HCT116 (cell line): ENCODE results near the gene ZNF502. TPM values are rescaled to one million over a fixed set of nuclear protein-coding genes. Genes with fewer than 3 reads are reported as not detected.

Source experiments
- ATAC-seq: fragments of 200-7000 bp; cut with Tn5 transposase; 2 replicates; pipeline ENCODE4 v1.9.1; 2020; ENCODE audit warnings: mild to moderate bottlenecking, moderate library complexity
- BruUV-seq: library from RNA; stranded (reverse); fragments of 400-500 nt; replicated peaks from 2 replicates; lab custom pipeline; 2021; lab: Mats Ljungman, UMichigan
- CTCF ChIA-PET: fragments of 300-600 bp; sonication (Branson Sonifier 250); formaldehyde crosslinking; loops from one replicate; lab custom pipeline; 2021; ENCODE audit warnings: antibody characterized with exemption; lab: Charles Lee
- POLR2A ChIA-PET: fragments of 300-600, 350-600 bp; sonication (Branson Sonifier 250); formaldehyde crosslinking; loops from one replicate; lab custom pipeline; 2021; ENCODE audit warnings: antibody characterized with exemption; lab: Charles Lee
- RAD21 ChIA-PET, 2 experiments: fragments of 300-600 bp; sonication (Branson Sonifier 250); formaldehyde crosslinking; loops; one replicate each; lab custom pipeline; 2023; ENCODE audit warnings: low total read pairs in 2 of 2; ENCODE audit not compliant: uncharacterized antibody in 2 of 2, unreplicated experiment in 2 of 2, low non-redundant PET in 1 of 2; lab: Charles Lee
- DNase-seq: peaks from one replicate; pipeline ENCODE4 v3.0.0-alpha.2; 2010; ENCODE audit warnings: low read depth, low spot score
- H2AFZ ChIP-seq: fragments of 200-600 bp; shearing (Covaris generic), sonication (generic); 2 replicates; pipeline ENCODE4 v1.6.1; 2017; ENCODE audit warnings: low read depth, mixed run types, mixed read lengths, antibody characterized with exemption, low read length; ENCODE audit not compliant: poor library complexity, severe bottlenecking
- H3K27ac ChIP-seq: 2 replicates; pipeline ENCODE4 v1.5.1; 2012; ENCODE audit warnings: low read depth, low read length
- H3K27me3 ChIP-seq: fragments of 200-600 bp; sonication (generic); 2 replicates; pipeline ENCODE4 v1.6.1; 2016; ENCODE audit warnings: mixed run types, low read length, mixed read lengths; ENCODE audit not compliant: insufficient read depth
- H3K36me3 ChIP-seq, 2 experiments: fragments of 200-500 bp in 1 of 2; fragments of 200-600 bp in 1 of 2; sonication (Bioruptor generic) in 1 of 2; sonication (generic) in 1 of 2; 2 replicates each; pipeline versions ENCODE4 v1.5.1 to v1.6.1; 2014 to 2016; ENCODE audit warnings: low read length in 2 of 2, inconsistent platforms in 1 of 2, mixed read lengths in 1 of 2, mixed run types in 1 of 2; ENCODE audit not compliant: insufficient read depth in 2 of 2, control insufficient read depth in 1 of 2
- H3K4me1 ChIP-seq, 2 experiments: fragments of 200-600 bp in 1 of 2; sonication (generic) in 1 of 2; 2 replicates each; pipeline versions ENCODE4 v1.5.1 to v1.6.1; 2012 to 2017; ENCODE audit warnings: low read length in 2 of 2, inconsistent platforms in 1 of 2, mild to moderate bottlenecking in 1 of 2, mixed read lengths in 1 of 2, mixed run types in 1 of 2, moderate library complexity in 1 of 2; ENCODE audit not compliant: insufficient read depth in 2 of 2, control insufficient read depth in 1 of 2
- H3K4me2 ChIP-seq: fragments of 200-600 bp; sonication (generic); 2 replicates; pipeline ENCODE4 v1.6.1; 2017; ENCODE audit warnings: mixed run types, low read length, mixed read lengths
- H3K4me3 ChIP-seq, 2 experiments: fragments of 200-600 bp in 1 of 2; sonication (generic) in 1 of 2; replicated peaks in 1 of 2; 2 replicates each; pipeline ENCODE4 v1.5.1; 2011 to 2016; ENCODE audit warnings: low read length in 2 of 2, control low read depth in 1 of 2, low read depth in 1 of 2, mild to moderate bottlenecking in 1 of 2, mixed read lengths in 1 of 2, mixed run types in 1 of 2
- H3K79me2 ChIP-seq: fragments of 200-600 bp; sonication (generic); 2 replicates; pipeline ENCODE4 v1.6.1; 2017; ENCODE audit warnings: mild to moderate bottlenecking, mixed run types, low read length, moderate library complexity, mixed read lengths; ENCODE audit not compliant: insufficient read depth
- H3K9ac ChIP-seq: fragments of 200-600 bp; sonication (generic); 2 replicates; pipeline ENCODE4 v1.6.1; 2016; ENCODE audit warnings: low read length, mixed read lengths
- H3K9me2 ChIP-seq: fragments of 200-600 bp; sonication (generic), shearing (Covaris generic); 2 replicates; pipeline ENCODE4 v1.6.1; 2017; ENCODE audit warnings: mixed run types, mild to moderate bottlenecking, moderate library complexity; ENCODE audit not compliant: insufficient read depth
- H3K9me3 ChIP-seq, 2 experiments: fragments of 200-500 bp in 1 of 2; fragments of 200-600 bp in 1 of 2; sonication (Bioruptor generic) in 1 of 2; sonication (generic) in 1 of 2; 2 replicates each; pipeline ENCODE4 v1.6.1; 2014 to 2017; ENCODE audit warnings: low read length in 2 of 2, mixed read lengths in 2 of 2, inconsistent platforms in 1 of 2, low read depth in 1 of 2, mild to moderate bottlenecking in 1 of 2, mixed run types in 1 of 2, moderate library complexity in 1 of 2; ENCODE audit not compliant: control insufficient read depth in 1 of 2, insufficient read depth in 1 of 2
- H4K20me1 ChIP-seq: fragments of 200-600 bp; sonication (generic), shearing (Covaris generic); 2 replicates; pipeline ENCODE4 v1.6.1; 2017; ENCODE audit warnings: mixed run types, mild to moderate bottlenecking, moderate library complexity; ENCODE audit not compliant: insufficient read depth
- EZH2 ChIP-seq: fragments of 200-600 bp; sonication (generic); IDR thresholded peaks from 2 replicates; pipeline ENCODE4 v1.6.1; 2017; ENCODE audit warnings: antibody characterized with exemption, mixed run types
- EZH2phosphoT487 ChIP-seq: fragments of 200-600 bp; IDR thresholded peaks from 2 replicates; pipeline ENCODE4 v1.6.1; 2018; ENCODE audit warnings: antibody characterized with exemption, borderline replicate concordance
- JUND ChIP-seq: IDR thresholded peaks from 2 replicates; pipeline ENCODE4 v1.6.1; 2012
- POLR2AphosphoS5 ChIP-seq: IDR thresholded peaks from 2 replicates; pipeline ENCODE4 v1.6.1; 2011; ENCODE audit warnings: mild to moderate bottlenecking, low read depth, low read length, moderate library complexity
- RAD21 ChIP-seq: IDR thresholded peaks from 2 replicates; pipeline ENCODE4 v1.6.1; 2012; ENCODE audit warnings: low read depth, mild to moderate bottlenecking
- SP1 ChIP-seq: IDR thresholded peaks from 2 replicates; pipeline ENCODE4 v1.6.1; 2012; ENCODE audit warnings: low read depth
- SRF ChIP-seq: IDR thresholded peaks from 2 replicates; pipeline ENCODE4 v1.6.1; 2012; ENCODE audit warnings: low read depth
- TCF7L2 ChIP-seq: IDR thresholded peaks from 2 replicates; pipeline ENCODE4 v1.7.0; 2011; ENCODE audit warnings: borderline replicate concordance, inconsistent platforms; ENCODE audit not compliant: insufficient read depth, insufficient read length; ENCODE audit errors: extremely low read depth
- intact Hi-C: fragments of 100-400 bp; cut with micrococcal nuclease; formaldehyde crosslinking; loops from 2 replicates; pipeline ENCODE4 v1.10.0; 2022
- total RNA-seq: library from RNA; stranded (reverse); gene quantifications from one replicate; pipeline ENCODE4 v1.2.1, GENCODE V29; 2021; ENCODE audit not compliant: unreplicated experiment
- TF ChIP-seq, protein P1 (sequence below): IDR thresholded peaks from 2 replicates; pipeline ENCODE4 v1.6.1; 2012

The ZNF502 gene
- total RNA-seq, 1 experiment from 2014 or later = 1.5 TPM

DNA sequence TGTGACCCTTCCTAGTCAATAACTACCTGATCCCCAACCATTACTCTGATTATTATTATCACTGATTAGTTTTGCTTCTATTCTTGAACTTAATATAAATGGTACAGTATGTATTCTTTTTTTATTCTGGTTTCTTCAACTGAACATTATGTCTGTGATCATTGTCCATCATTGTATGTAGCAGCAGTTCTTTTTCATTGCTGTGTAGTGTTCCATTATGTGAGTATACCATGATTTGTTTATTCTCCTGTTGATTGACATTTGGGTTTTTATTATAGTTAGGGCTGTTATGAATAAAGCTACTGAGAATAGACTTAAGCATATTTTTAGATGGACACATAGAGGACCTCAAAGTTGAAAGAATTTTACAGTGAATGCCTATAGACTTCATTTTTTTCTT is 51.8 kb downstream of the ZNF502 start:
- H3K79me2 ChIP-seq = peaks cover 89% of the 10 kb centered on the region
- ChIA-PET CTCF (no interaction called here), POLR2A (no interaction called here), RAD21 (no interaction called here)
- no peak overlapping the region for H3K4me2 ChIP-seq
- H2AFZ ChIP-seq = no peak overlapping the region
- H3K9ac ChIP-seq = no peak overlapping the region
- H3K36me3 ChIP-seq = peaks cover 0 to 29% of the 10 kb centered on the region in 2 experiments; a peak in 2 of 4 replicates
- H3K27ac ChIP-seq = no peak overlapping the region
- H3K9me3 ChIP-seq = 0 out of 4 replicates have a peak, but pooled peaks cover 0 to 4% of the 10 kb centered on the region in 2 experiments
- no peak for ATAC-seq
- DNase-seq = no peak
- no peak for TF ChIP-seq EZH2phosphoT487
- no peak for TF ChIP-seq EZH2
- TF ChIP-seq, protein P1, sequence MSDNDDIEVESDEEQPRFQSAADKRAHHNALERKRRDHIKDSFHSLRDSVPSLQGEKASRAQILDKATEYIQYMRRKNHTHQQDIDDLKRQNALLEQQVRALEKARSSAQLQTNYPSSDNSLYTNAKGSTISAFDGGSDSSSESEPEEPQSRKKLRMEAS = no peak
- TF ChIP-seq TCF7L2 = no peak
- TF ChIP-seq SRF = no peak
- no peaks in the 10 kb centered on the region for H3K27me3 ChIP-seq
- intact Hi-C loops = loop anchor here (5.0 to 10.0 kb wide), 3 partner anchors 201 to 269 kb away; no protein-coding TSS in a partner anchor
- H3K9me2 ChIP-seq = no peaks in the 10 kb centered on the region
- peaks cover 7 to 10% of the 10 kb centered on the region in 2 experiments; a peak in 2 of 4 replicates for H3K4me1 ChIP-seq
- no TSS peak for BruUV-seq
- H4K20me1 ChIP-seq = no peaks in the 10 kb centered on the region
- no peak overlapping the region for H3K4me3 ChIP-seq

DNA sequence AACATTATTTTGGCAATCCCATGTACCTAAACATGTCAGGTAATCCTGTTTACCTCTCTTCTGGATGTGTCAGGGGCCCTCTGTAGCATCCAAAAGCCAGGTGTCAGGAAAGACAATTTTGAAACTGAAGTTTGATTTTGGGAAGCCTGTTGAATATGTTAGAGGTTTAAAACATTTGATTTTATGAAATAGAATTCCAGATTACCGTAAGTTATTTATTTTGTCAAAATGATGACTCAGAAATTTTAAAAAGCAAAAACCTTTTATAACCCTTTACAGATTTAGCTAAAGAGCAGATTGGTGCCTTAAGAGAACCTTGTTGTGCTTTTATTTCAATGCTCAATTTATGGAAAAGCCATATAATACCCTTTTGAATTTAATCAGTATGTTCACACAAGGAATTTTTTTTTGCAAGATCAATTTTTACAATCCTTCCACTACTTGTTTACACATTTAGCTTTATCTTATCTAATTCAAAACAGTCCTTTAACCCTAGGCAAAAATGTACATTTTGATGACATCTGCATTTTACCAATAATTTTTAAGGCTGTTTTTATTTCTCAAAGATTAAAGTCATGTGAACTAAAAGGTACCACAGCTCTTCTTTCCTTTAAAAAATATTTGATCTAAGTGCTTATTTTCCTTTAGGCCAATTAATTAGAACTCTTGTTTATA is 59.1 kb downstream of the ZNF502 start:
- ChIA-PET CTCF (no interaction called here), RAD21 (no interaction called here), POLR2A (no interaction called here)
- Histone ChIP-seq H3K27me3 (no peaks in the 10 kb centered on the region), H3K9me3 (peaks cover 8 to 34% of the 10 kb centered on the region in 2 experiments; a peak in 3 of 4 replicates), H3K9ac (no peak overlapping the region), H3K4me3 (no peak overlapping the region), H4K20me1 (no peaks in the 10 kb centered on the region), H3K36me3 (peaks cover 2 to 42% of the 10 kb centered on the region in 2 experiments; a peak in 3 of 4 replicates), H2AFZ (no peak overlapping the region), H3K9me2 (no peaks in the 10 kb centered on the region), H3K4me2 (no peak overlapping the region), H3K79me2 (peaks cover 74% of the 10 kb centered on the region), H3K27ac (no peak overlapping the region), H3K4me1 (no peaks in the 10 kb centered on the region)
- no peak for TF ChIP-seq JUND
- TF ChIP-seq POLR2AphosphoS5 = no peak
- no peak for TF ChIP-seq EZH2
- no peak for TF ChIP-seq SP1
- no peak for TF ChIP-seq RAD21
- BruUV-seq = no TSS peak
- DNase-seq = no peak
- ATAC-seq = no peak
- intact Hi-C loops = no loop called here
